H9 (cell line): Measurements from ENCODE around the gene PODNL1. TPM values are rescaled to one million over a fixed set of nuclear protein-coding genes. Genes with fewer than 3 reads are reported as not detected.

Experiments
- DNase-seq: peaks from one replicate; pipeline ENCODE4 v3.0.0-alpha.2; 2017
- H2AFZ ChIP-seq: one replicate; pipeline ENCODE4 v1.6.1; 2013; ENCODE audit warnings: mild to moderate bottlenecking, low read length, control low read depth, moderate library complexity
- H2AK5ac ChIP-seq: 2 replicates; pipeline ENCODE4 v1.6.1; 2013; ENCODE audit warnings: low read length, control low read depth, mixed read lengths; ENCODE audit not compliant: insufficient read length
- H2BK120ac ChIP-seq: one replicate; pipeline ENCODE4 v1.6.1; 2013; ENCODE audit warnings: low read depth, mild to moderate bottlenecking, low read length, control low read depth, inconsistent platforms; ENCODE audit not compliant: poor library complexity, severe bottlenecking
- H2BK12ac ChIP-seq: 2 replicates; pipeline ENCODE4 v1.6.1; 2013; ENCODE audit warnings: low read length, control low read depth, mixed read lengths, low read depth; ENCODE audit not compliant: insufficient read length
- H2BK15ac ChIP-seq: 2 replicates; pipeline ENCODE4 v1.6.1; 2013; ENCODE audit warnings: low read depth, low read length, control low read depth
- H2BK20ac ChIP-seq: one replicate; pipeline ENCODE4 v1.6.1; 2013; ENCODE audit warnings: low read depth, mild to moderate bottlenecking, low read length, control low read depth, inconsistent platforms; ENCODE audit not compliant: poor library complexity, severe bottlenecking
- H2BK5ac ChIP-seq: 2 replicates; pipeline ENCODE4 v1.6.1; 2013; ENCODE audit warnings: low read length, control low read depth, mixed read lengths; ENCODE audit not compliant: insufficient read length
- H3K14ac ChIP-seq: 2 replicates; pipeline ENCODE4 v1.6.1; 2013; ENCODE audit warnings: low read length, control low read depth; ENCODE audit not compliant: insufficient read depth
- H3K18ac ChIP-seq: 2 replicates; pipeline ENCODE4 v1.6.1; 2013; ENCODE audit warnings: low read depth, mild to moderate bottlenecking, mixed read lengths, low read length, control low read depth; ENCODE audit not compliant: insufficient read length
- H3K23ac ChIP-seq: 2 replicates; pipeline ENCODE4 v1.6.1; 2013; ENCODE audit warnings: low read length, control low read depth, mixed read lengths, low read depth; ENCODE audit not compliant: insufficient read length
- H3K23me2 ChIP-seq: 2 replicates; pipeline ENCODE4 v1.6.1; 2013; ENCODE audit warnings: low read depth, mild to moderate bottlenecking, mixed read lengths, low read length, control low read depth; ENCODE audit not compliant: insufficient read length, poor library complexity, severe bottlenecking
- H3K27ac ChIP-seq: 2 replicates; pipeline ENCODE4 v1.5.1; 2013; ENCODE audit warnings: low read length, control low read depth, mixed read lengths, low read depth; ENCODE audit not compliant: insufficient read length
- H3K27me3 ChIP-seq: 2 replicates; pipeline ENCODE4 v1.6.1; 2013; ENCODE audit warnings: low read length, control low read depth, inconsistent platforms; ENCODE audit not compliant: insufficient read depth
- H3K4ac ChIP-seq: 2 replicates; pipeline ENCODE4 v1.6.1; 2013; ENCODE audit warnings: low read depth, mild to moderate bottlenecking, control low read depth, inconsistent platforms, low read length, moderate library complexity
- H3K4me1 ChIP-seq: 2 replicates; pipeline ENCODE4 v1.6.1; 2013; ENCODE audit warnings: low read length, control low read depth, inconsistent platforms; ENCODE audit not compliant: insufficient read depth
- H3K4me2 ChIP-seq: 2 replicates; pipeline ENCODE4 v1.6.1; 2013; ENCODE audit warnings: low read length, control low read depth, mixed read lengths; ENCODE audit not compliant: insufficient read length, insufficient read depth
- H3K56ac ChIP-seq: 2 replicates; pipeline ENCODE4 v1.6.1; 2013; ENCODE audit warnings: low read depth, mild to moderate bottlenecking, mixed read lengths, low read length, control low read depth; ENCODE audit not compliant: insufficient read length
- H3K79me1 ChIP-seq: 2 replicates; pipeline ENCODE4 v1.6.1; 2013; ENCODE audit warnings: low read depth, mild to moderate bottlenecking, moderate library complexity, low read length, control low read depth, inconsistent platforms; ENCODE audit not compliant: insufficient read depth, poor library complexity, severe bottlenecking
- H3K79me2 ChIP-seq: 2 replicates; pipeline ENCODE4 v1.6.1; 2013; ENCODE audit warnings: low read length, control low read depth, inconsistent platforms; ENCODE audit not compliant: insufficient read depth
- H3K9ac ChIP-seq: 2 replicates; pipeline ENCODE4 v1.6.1; 2013; ENCODE audit warnings: low read length, control low read depth, mixed read lengths; ENCODE audit not compliant: insufficient read length; ENCODE audit errors: extremely low read depth
- H3K9me3 ChIP-seq: one replicate; pipeline ENCODE4 v1.6.1; 2013; ENCODE audit warnings: low read depth, low read length, inconsistent platforms; ENCODE audit not compliant: control insufficient read depth
- H3T11ph ChIP-seq: one replicate; pipeline ENCODE4 v1.6.1; 2013; ENCODE audit warnings: mild to moderate bottlenecking, low read length, control low read depth, inconsistent platforms
- H4K20me1 ChIP-seq: one replicate; pipeline ENCODE4 v1.6.1; 2013; ENCODE audit not compliant: control insufficient read depth, insufficient read length, insufficient read depth
- H4K5ac ChIP-seq: 2 replicates; pipeline ENCODE4 v1.6.1; 2013; ENCODE audit warnings: low read depth, mild to moderate bottlenecking, mixed read lengths, low read length, control low read depth; ENCODE audit not compliant: insufficient read length
- H4K8ac ChIP-seq: replicated peaks from 2 replicates; pipeline ENCODE4 v1.6.1; 2013; ENCODE audit warnings: low read length, control low read depth, mixed read lengths, low read depth; ENCODE audit not compliant: insufficient read length
- H4K91ac ChIP-seq: 2 replicates; pipeline ENCODE4 v1.6.1; 2013; ENCODE audit warnings: low read depth, mild to moderate bottlenecking, moderate library complexity, mixed read lengths, low read length, control low read depth; ENCODE audit not compliant: insufficient read length
- H3K27ac Mint-ChIP-seq, 3 experiments: 2 replicates in 2 of 3; 3 replicates in 1 of 3; pipeline ENCODE4 v1.8.0; 2020 to 2021; ENCODE audit warnings: mixed read lengths in 3 of 3, mild to moderate bottlenecking in 1 of 3, moderate library complexity in 1 of 3
- H3K27me3 Mint-ChIP-seq: 2 replicates; pipeline ENCODE4 v1.8.0; 2021; ENCODE audit warnings: low read depth, mild to moderate bottlenecking, moderate library complexity, mixed read lengths
- H3K36me3 Mint-ChIP-seq, 3 experiments: 2 replicates in 2 of 3; 3 replicates in 1 of 3; pipeline ENCODE4 v1.8.0; 2020 to 2021; ENCODE audit warnings: low read depth in 3 of 3, mixed read lengths in 3 of 3; ENCODE audit not compliant: insufficient read depth in 1 of 3
- H3K4me1 Mint-ChIP-seq, 2 experiments: 2 replicates each; pipeline ENCODE4 v1.8.0; 2020; ENCODE audit warnings: mixed read lengths in 2 of 2
- H3K4me3 Mint-ChIP-seq, 2 experiments: 2 replicates in 1 of 2; 3 replicates in 1 of 2; pipeline ENCODE4 v1.8.0; 2020 to 2021; ENCODE audit warnings: mild to moderate bottlenecking in 2 of 2, mixed read lengths in 2 of 2, moderate library complexity in 1 of 2
- H3K9me3 Mint-ChIP-seq, 2 experiments: 2 replicates in 1 of 2; 3 replicates in 1 of 2; pipeline ENCODE4 v1.8.0; 2020; ENCODE audit warnings: mild to moderate bottlenecking in 2 of 2, mixed read lengths in 2 of 2, moderate library complexity in 1 of 2
- WGBS: extraction: QIAGEN DNeasy Blood & Tissue Kit; methylation state at CpG from one replicate; pipeline ENCODE4 v1.1.7; 2013; ENCODE audit warnings: missing lambda C conversion rate, low lambda C conversion rate, mixed read lengths; ENCODE audit not compliant: insufficient read length; ENCODE audit errors: extremely low coverage; 5-methylcytosine and 5-hydroxymethylcytosine counted together
- total RNA-seq: library from RNA; stranded (reverse); gene quantifications from 2 replicates; pipeline ENCODE4 v1.2.1, GENCODE V29; 2021
- TF ChIP-seq, protein P1 (sequence below): fragments of 200-600 bp; sonication (generic); conservative IDR thresholded peaks from 3 replicates; pipeline ENCODE4 v1.8.0; 2021; ENCODE audit warnings: antibody characterized with exemption, mild to moderate bottlenecking

Gene PODNL1
- total RNA-seq, 1 experiment from 2014 or later = 0.68 TPM

DNA sequence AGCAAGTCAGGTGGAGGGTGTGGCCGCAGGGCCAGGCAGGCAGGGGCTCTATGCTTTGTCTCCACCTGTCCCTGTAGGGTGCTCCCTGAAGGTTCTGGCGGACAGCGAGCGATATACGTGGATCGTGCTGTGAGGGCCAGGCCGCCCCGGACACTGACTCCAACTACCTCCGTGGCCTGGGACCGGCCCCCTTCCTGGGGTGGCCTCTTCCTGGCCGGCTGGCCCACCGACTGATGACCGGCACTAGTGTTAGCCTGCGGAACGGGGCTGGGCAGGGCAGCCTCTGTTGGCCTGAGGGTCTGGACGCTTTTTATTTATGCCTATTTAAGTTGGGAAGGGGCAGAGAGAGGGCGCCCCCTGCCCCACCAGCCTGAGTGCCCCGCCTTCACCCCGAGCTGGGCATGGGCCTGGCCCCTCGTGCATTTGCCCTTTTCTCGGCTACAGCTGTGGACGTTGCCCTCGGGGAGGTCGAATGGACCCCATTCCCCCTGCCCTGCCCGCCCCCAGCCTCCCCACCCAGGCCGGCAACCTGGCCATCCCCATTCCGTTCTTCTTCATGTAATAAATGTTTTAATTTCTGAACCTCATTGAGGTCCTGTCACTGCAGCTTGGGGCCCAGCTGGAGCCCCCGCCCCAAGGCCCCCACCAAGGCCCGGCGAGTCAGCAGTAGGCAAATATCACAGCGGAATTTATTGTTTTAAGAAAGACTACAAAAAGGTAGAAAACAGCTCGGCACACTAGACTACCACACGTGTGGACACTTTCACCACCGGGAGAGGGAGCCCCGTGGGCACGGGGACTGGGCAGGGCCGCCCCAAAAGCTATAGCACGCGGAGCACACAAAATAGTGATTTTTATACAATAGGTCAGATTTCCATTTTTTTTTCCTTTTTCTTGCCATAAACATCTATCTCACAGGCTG, 22.9 kb upstream of the PODNL1 start:
- Mint-ChIP-seq H3K9me3 (no peaks in the 10 kb centered on the region), H3K4me3 (no peak overlapping the region), H3K4me1 (peaks cover 4 to 6% of the 10 kb centered on the region in 2 experiments; a peak in 3 of 4 replicates), H3K27me3 (no peaks in the 10 kb centered on the region), H3K27ac (peak overlapping the region; percentile 40 to 82 (median 80); a peak in 4 of 7 replicates), H3K36me3 (peaks cover 17 to 56% (median 54%) of the 10 kb centered on the region in 3 experiments; a peak in 6 of 7 replicates)
- no peaks in the 10 kb centered on the region for H4K20me1 ChIP-seq
- no CpG with 5 or more reads among the region's 39 CpGs for WGBS
- no peak overlapping the region for H3K23ac ChIP-seq
- no peak overlapping the region for H2AK5ac ChIP-seq
- no peaks in the 10 kb centered on the region for H3K4me1 ChIP-seq
- H3K79me2 ChIP-seq = no peaks in the 10 kb centered on the region
- no peaks in the 10 kb centered on the region for H3K79me1 ChIP-seq
- no peak overlapping the region for H3K4me2 ChIP-seq
- peak; percentile 30 for DNase-seq
- H3K23me2 ChIP-seq = no peaks in the 10 kb centered on the region
- H3K9me3 ChIP-seq = no peaks in the 10 kb centered on the region
- no peak overlapping the region for H3K4ac ChIP-seq
- no peak overlapping the region for H2BK120ac ChIP-seq
- no peak overlapping the region for H2AFZ ChIP-seq
- H3K56ac ChIP-seq = no peak overlapping the region
- no peak overlapping the region for H2BK20ac ChIP-seq
- H2BK12ac ChIP-seq = no peak overlapping the region
- H4K91ac ChIP-seq = no peak overlapping the region
- H3K14ac ChIP-seq = no peak overlapping the region
- no peak overlapping the region for H3T11ph ChIP-seq
- H3K27ac ChIP-seq = no peak overlapping the region
- H2BK15ac ChIP-seq = no peak overlapping the region
- no peak overlapping the region for H4K5ac ChIP-seq
- H3K27me3 ChIP-seq = no peaks in the 10 kb centered on the region
- TF ChIP-seq, protein P1, sequence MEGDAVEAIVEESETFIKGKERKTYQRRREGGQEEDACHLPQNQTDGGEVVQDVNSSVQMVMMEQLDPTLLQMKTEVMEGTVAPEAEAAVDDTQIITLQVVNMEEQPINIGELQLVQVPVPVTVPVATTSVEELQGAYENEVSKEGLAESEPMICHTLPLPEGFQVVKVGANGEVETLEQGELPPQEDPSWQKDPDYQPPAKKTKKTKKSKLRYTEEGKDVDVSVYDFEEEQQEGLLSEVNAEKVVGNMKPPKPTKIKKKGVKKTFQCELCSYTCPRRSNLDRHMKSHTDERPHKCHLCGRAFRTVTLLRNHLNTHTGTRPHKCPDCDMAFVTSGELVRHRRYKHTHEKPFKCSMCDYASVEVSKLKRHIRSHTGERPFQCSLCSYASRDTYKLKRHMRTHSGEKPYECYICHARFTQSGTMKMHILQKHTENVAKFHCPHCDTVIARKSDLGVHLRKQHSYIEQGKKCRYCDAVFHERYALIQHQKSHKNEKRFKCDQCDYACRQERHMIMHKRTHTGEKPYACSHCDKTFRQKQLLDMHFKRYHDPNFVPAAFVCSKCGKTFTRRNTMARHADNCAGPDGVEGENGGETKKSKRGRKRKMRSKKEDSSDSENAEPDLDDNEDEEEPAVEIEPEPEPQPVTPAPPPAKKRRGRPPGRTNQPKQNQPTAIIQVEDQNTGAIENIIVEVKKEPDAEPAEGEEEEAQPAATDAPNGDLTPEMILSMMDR = no peak
- no peak overlapping the region for H4K8ac ChIP-seq
- H3K18ac ChIP-seq = no peak overlapping the region
- H3K9ac ChIP-seq = no peak overlapping the region
- H2BK5ac ChIP-seq = no peak overlapping the region
